GM23248 (cell line): ENCODE measurements around the gene FAT3. TPM values are rescaled to one million over a fixed set of nuclear protein-coding genes. Genes with fewer than 3 reads are reported as not detected.

ENCODE experiments used
- DNase-seq: peaks from one replicate; pipeline ENCODE4 v3.0.0-alpha.2; 2015
- H2AFZ ChIP-seq: fragments of 200-600 bp; sonication (generic); 2 replicates; pipeline ENCODE4 v1.6.1; 2016; ENCODE audit warnings: antibody characterized with exemption
- H3F3A ChIP-seq: fragments of 200-600 bp; sonication (generic); 2 replicates; pipeline ENCODE4 v1.6.1; 2016; ENCODE audit warnings: mild to moderate bottlenecking, antibody characterized with exemption, mixed run types; ENCODE audit not compliant: insufficient read depth
- H3K27ac ChIP-seq: fragments of 200-600 bp; sonication (generic); 2 replicates; pipeline ENCODE4 v1.5.1; 2016; ENCODE audit warnings: mild to moderate bottlenecking
- H3K27me3 ChIP-seq: fragments of 200-600 bp; sonication (generic); replicated peaks from 2 replicates; pipeline ENCODE4 v1.6.1; 2016; ENCODE audit warnings: mild to moderate bottlenecking; ENCODE audit not compliant: insufficient read depth
- H3K36me3 ChIP-seq: fragments of 200-600 bp; sonication (generic); 2 replicates; pipeline ENCODE4 v1.6.1; 2016; ENCODE audit warnings: low read depth, mild to moderate bottlenecking
- H3K4me1 ChIP-seq: fragments of 200-600 bp; sonication (generic); 2 replicates; pipeline ENCODE4 v1.6.1; 2016; ENCODE audit warnings: mild to moderate bottlenecking; ENCODE audit not compliant: insufficient read depth
- H3K4me2 ChIP-seq: fragments of 200-600 bp; sonication (generic); one replicate; pipeline ENCODE4 v1.6.1; 2016; ENCODE audit warnings: mild to moderate bottlenecking; ENCODE audit not compliant: unreplicated experiment
- H3K4me3 ChIP-seq: fragments of 200-600 bp; sonication (generic); 2 replicates; pipeline ENCODE4 v1.5.1; 2016; ENCODE audit warnings: mild to moderate bottlenecking
- H3K79me2 ChIP-seq: fragments of 200-600 bp; sonication (generic); 2 replicates; pipeline ENCODE4 v1.6.1; 2016; ENCODE audit warnings: mild to moderate bottlenecking; ENCODE audit not compliant: insufficient read depth
- H3K9ac ChIP-seq: fragments of 200-600 bp; sonication (generic); 2 replicates; pipeline ENCODE4 v1.6.1; 2016; ENCODE audit warnings: mild to moderate bottlenecking
- H3K9me2 ChIP-seq: fragments of 200-600 bp; sonication (generic); 2 replicates; pipeline ENCODE4 v1.6.1; 2016; ENCODE audit warnings: mixed run types, mild to moderate bottlenecking, moderate library complexity; ENCODE audit not compliant: insufficient read depth
- H3K9me3 ChIP-seq: fragments of 200-600 bp; sonication (generic); one replicate; pipeline ENCODE4 v1.6.1; 2017; ENCODE audit warnings: low read depth
- H4K20me1 ChIP-seq: fragments of 200-600 bp; sonication (generic); 2 replicates; pipeline ENCODE4 v1.6.0; 2016; ENCODE audit not compliant: insufficient read depth
- EZH2 ChIP-seq: fragments of 200-600 bp; sonication (generic); IDR thresholded peaks from 2 replicates; pipeline ENCODE4 v1.6.1; 2018; ENCODE audit warnings: antibody characterized with exemption, mild to moderate bottlenecking; ENCODE audit not compliant: insufficient read depth, poor library complexity, severe bottlenecking
- EZH2phosphoT487 ChIP-seq: fragments of 200-600 bp; sonication (generic); IDR thresholded peaks from 2 replicates; pipeline ENCODE4 v1.6.1; 2018; ENCODE audit warnings: antibody characterized with exemption, moderate library complexity, mild to moderate bottlenecking, low read depth; ENCODE audit not compliant: insufficient read depth
- WGBS, 2 experiments: methylation state at CpG; one replicate each; pipeline ENCODE4 v1.1.6; 2015 to 2017; ENCODE audit warnings: low lambda C conversion rate in 2 of 2, low coverage in 1 of 2; ENCODE audit errors: missing lambda C conversion rate in 2 of 2; 5-methylcytosine and 5-hydroxymethylcytosine counted together
- in situ Hi-C: fragments of 300-500 bp; cut with MboI; formaldehyde crosslinking; loops from 2 replicates; pipeline ENCODE4 v1.15.0; 2020
- polyA plus RNA-seq: library from polyadenylated mRNA; unstranded; fragments of >200 nt; fragmentation: Nextera tagmentation; extraction: Ambion mirVana; gene quantifications from 2 replicates; pipeline ENCODE4 v1.2.1, GENCODE V29; 2016
- total RNA-seq: library from RNA; depleted of rRNA; stranded (reverse); fragments of >200 nt; shearing (Covaris generic); gene quantifications from 2 replicates; pipeline ENCODE4 v1.2.3, GENCODE V29; 2014; rRNA removed

FAT3 gene
- total RNA-seq (1.9 TPM in 2 replicates), polyA plus RNA-seq (0.16 and 0.19 TPM in 2 replicates)

GRCh38 chr11:92224407-92225124 is at the start of gene FAT3:
Gene FAT3, plus strand, starts transcription at chr11:92224818. Its CDS starts 127,295 bp downstream, at chr11:92352113.
- peak within 1 kb of the TSS; percentile 78 for H2AFZ ChIP-seq
- peaks cover 77% of the 10 kb centered on the region for H3K27me3 ChIP-seq
- no peaks in the 10 kb centered on the region for H3K4me1 ChIP-seq
- in situ Hi-C loops = no loop called here
- no peaks in the 10 kb centered on the region; the same call in 1 of the 2 replicates for H3F3A ChIP-seq
- H3K4me3 ChIP-seq = peak within 1 kb of the TSS; percentile 71
- no peaks in the 10 kb centered on the region for H4K20me1 ChIP-seq
- peak within 1 kb of the TSS; percentile 78 for H3K4me2 ChIP-seq
- no peaks in the 10 kb centered on the region for H3K9me2 ChIP-seq
- peak; percentile 65 for DNase-seq
- TF ChIP-seq EZH2 (peak; percentile 44), EZH2phosphoT487 (no peak)
- H3K9me3 ChIP-seq = no peaks in the 10 kb centered on the region
- H3K36me3 ChIP-seq = no peaks in the 10 kb centered on the region
- 3 to 4% methylated on average over 68 to 80 of the region's 82 CpGs for WGBS, 2 experiments
- H3K9ac ChIP-seq = no peak within 1 kb of the TSS
- no peaks in the 10 kb centered on the region for H3K79me2 ChIP-seq
- no peak within 1 kb of the TSS for H3K27ac ChIP-seq

GRCh38 chr11:92179017-92179670 is 45.5 kb upstream of the FAT3 start:
- Histone ChIP-seq H3K79me2 (no peaks in the 10 kb centered on the region), H3K4me1 (peaks cover 3% of the 10 kb centered on the region; the same call in 1 of the 2 replicates)

GRCh38 chr11:92180226-92180625 is 44.4 kb upstream of the FAT3 start:
- Histone ChIP-seq H3K27me3 (no peaks in the 10 kb centered on the region), H3K9me2 (no peaks in the 10 kb centered on the region), H2AFZ (peak overlapping the region; percentile 44; the same call in 1 of the 2 replicates), H4K20me1 (no peaks in the 10 kb centered on the region), H3K4me2 (no peak overlapping the region), H3K79me2 (no peaks in the 10 kb centered on the region), H3K4me1 (peaks cover 3% of the 10 kb centered on the region; the same call in 1 of the 2 replicates), H3K9ac (0 out of 2 replicates have a peak overlapping the region, but pooled peaks have one; percentile 14), H3K27ac (peak overlapping the region; percentile 41; the same call in 1 of the 2 replicates), H3F3A (no peaks in the 10 kb centered on the region), H3K9me3 (no peaks in the 10 kb centered on the region), H3K36me3 (no peaks in the 10 kb centered on the region), H3K4me3 (no peak overlapping the region)
- in situ Hi-C loops = no loop called here
- TF ChIP-seq EZH2phosphoT487 = no peak
- TF ChIP-seq EZH2 = no peak
- DNase-seq = no peak

More at GRCh38 chr11:92179017-92179670, 45.5 kb upstream of the FAT3 start:
- 53 to 56% methylated on average over 2 of the region's 2 CpGs for WGBS, 2 experiments
- H3K27ac ChIP-seq = no peak overlapping the region
- in situ Hi-C loops = no loop called here
- H3K4me2 ChIP-seq = no peak overlapping the region
- H3K9me2 ChIP-seq = no peaks in the 10 kb centered on the region
- no peaks in the 10 kb centered on the region for H4K20me1 ChIP-seq
- no peaks in the 10 kb centered on the region for H3F3A ChIP-seq
- no peaks in the 10 kb centered on the region for H3K36me3 ChIP-seq
- no peak for DNase-seq
- TF ChIP-seq EZH2 (no peak), EZH2phosphoT487 (no peak)
- no peak overlapping the region for H3K4me3 ChIP-seq
- no peak overlapping the region for H3K9ac ChIP-seq
- no peak overlapping the region for H2AFZ ChIP-seq
- H3K27me3 ChIP-seq = no peaks in the 10 kb centered on the region
- H3K9me3 ChIP-seq = no peaks in the 10 kb centered on the region

GRCh38 chr11:92180664-92181251 is 43.9 kb upstream of the FAT3 start:
- H3K27me3 ChIP-seq = no peaks in the 10 kb centered on the region
- H3K36me3 ChIP-seq = no peaks in the 10 kb centered on the region
- 6 to 7% methylated on average over 5 of the region's 5 CpGs for WGBS, 2 experiments
- TF ChIP-seq EZH2 (no peak), EZH2phosphoT487 (no peak)
- peak overlapping the region; percentile 41; the same call in 1 of the 2 replicates for H3K27ac ChIP-seq
- peak; percentile 80 for DNase-seq
- in situ Hi-C loops = no loop called here
- H3K9me2 ChIP-seq = no peaks in the 10 kb centered on the region
- H2AFZ ChIP-seq = peak overlapping the region; percentile 44; the same call in 1 of the 2 replicates
- no peaks in the 10 kb centered on the region for H3F3A ChIP-seq
- no peaks in the 10 kb centered on the region for H3K9me3 ChIP-seq
- H3K4me3 ChIP-seq = no peak overlapping the region
- H3K4me2 ChIP-seq = no peak overlapping the region
- H4K20me1 ChIP-seq = no peaks in the 10 kb centered on the region
- 0 out of 2 replicates have a peak overlapping the region, but pooled peaks have one; percentile 14 for H3K9ac ChIP-seq
- no peaks in the 10 kb centered on the region for H3K79me2 ChIP-seq
- peaks cover 3% of the 10 kb centered on the region; the same call in 1 of the 2 replicates for H3K4me1 ChIP-seq
